Amniotic stem cell (primary cell): ENCODE measurements around the gene PLAAT4.
A peak's percentile ranks its signal among the peaks of the same experiment; 100 is the strongest.
"Not testable (repeated sequence)": the region's sequence is repeated elsewhere in the genome, so short reads cannot be mapped to it uniquely, and the experiment has no call there.

Experiments
- DNase-seq: peaks from one replicate; lab custom pipeline; 2025; lab: John Stamatoyannopoulos, UW

The PLAAT4 gene

DNA sequence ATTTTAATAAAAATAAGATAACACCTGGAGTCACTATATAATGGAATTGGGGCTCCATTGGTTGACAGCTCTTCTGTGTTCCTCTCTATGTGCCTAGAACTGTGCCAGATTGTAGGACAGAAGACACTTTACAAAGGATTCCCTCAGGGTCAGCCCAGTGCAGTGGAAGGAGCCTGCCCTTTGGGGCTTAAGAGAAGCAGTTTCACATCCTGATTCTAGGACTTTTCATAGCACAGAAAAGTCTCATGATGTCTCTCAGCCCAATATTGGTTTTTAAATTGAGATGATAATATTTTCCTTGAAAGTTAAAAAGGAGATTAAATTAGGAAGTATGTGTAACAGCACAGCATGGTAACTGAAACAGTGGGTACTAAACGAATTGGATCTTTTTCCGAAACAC lies 7.1 kb downstream of the PLAAT4 start:
- no peak for DNase-seq

DNA sequence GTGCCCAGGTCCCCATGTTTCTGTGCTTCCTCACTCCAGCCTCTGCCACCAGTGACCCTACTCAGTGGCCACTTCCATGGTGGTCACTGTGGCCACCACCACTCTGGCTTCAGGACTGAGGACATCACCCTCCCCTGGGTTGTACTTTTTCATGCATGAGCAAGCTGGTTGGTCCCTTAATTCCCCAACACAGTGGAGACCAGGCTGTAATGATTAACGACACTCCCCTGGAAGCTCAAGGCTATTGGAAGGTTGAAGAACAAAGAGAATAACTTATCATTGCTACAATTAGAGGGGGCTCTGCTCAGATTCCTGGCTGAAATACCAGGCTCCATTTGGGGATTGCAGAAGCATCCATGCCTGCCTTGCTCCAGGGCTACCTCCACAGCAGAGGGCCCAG lies 10.5 kb downstream of the PLAAT4 start:
- DNase-seq, result no peak

DNA sequence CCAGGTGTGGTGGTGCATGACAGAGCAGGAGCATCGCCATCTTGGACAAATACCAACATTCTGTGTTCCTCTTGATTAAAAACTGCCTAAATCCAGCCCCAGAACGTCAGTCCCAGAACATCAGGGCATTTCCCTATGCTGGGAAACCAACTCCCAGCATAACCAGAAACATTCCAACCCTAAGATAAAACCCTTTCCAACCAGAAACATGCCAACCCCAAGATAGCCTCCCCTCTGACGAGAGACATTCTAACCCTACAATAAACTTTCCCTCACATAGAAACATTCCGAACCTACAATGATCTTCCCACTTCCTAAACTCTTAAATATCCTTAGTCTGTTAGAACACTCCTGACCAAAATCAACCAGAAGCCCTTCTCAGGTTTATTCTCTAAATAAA lies 11.6 kb downstream of the PLAAT4 start:
- DNase-seq, result no peak

DNA sequence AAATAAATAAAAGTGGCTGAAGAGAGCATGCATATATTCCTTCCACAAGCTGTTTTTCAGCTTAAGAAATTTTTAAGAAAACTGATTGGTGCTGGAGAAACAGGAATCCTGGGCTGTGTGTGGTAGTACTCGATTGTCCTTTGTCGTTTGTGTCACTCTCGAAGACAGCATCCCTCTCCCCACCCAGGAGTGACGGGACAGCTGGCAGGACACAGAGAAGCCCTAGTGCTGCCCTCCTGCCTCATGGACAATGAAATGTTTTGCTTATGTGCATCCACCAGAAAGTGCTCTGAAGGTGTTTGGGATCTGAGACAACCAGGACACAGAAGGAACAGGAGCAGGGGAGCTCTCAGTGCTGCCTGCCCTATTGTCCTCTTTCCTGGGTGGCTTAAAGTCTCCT lies 12.8 kb downstream of the PLAAT4 start:
- DNase-seq, result no peak

DNA sequence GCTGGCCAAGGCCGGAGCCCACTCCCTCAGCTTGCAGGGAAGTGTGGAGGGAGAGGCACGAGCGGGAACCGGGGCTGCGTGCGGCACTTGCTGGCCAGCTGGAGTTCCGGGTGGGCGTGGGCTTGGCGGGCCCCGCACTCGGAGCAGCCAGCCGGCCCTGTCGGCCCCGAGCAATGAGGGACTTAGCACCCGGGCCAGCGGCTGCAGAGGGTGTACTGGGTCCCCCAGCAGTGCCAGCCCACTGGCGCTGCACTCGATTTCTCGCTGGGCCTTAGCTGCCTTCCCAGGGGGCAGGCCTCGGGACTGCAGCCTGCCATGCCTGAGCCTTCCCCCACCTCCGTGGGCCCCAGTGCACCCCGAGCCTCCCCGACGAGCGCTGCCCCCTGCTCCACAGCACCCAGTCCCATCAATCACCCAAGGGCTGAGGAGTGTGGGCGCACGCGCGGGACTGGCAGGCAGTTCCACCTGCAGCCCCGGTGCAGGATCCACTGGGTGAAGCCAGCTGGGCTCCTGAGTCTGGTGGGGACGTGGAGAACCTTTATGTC lies 13.6 kb downstream of the PLAAT4 start:
- not testable (repeated sequence) for DNase-seq

DNA sequence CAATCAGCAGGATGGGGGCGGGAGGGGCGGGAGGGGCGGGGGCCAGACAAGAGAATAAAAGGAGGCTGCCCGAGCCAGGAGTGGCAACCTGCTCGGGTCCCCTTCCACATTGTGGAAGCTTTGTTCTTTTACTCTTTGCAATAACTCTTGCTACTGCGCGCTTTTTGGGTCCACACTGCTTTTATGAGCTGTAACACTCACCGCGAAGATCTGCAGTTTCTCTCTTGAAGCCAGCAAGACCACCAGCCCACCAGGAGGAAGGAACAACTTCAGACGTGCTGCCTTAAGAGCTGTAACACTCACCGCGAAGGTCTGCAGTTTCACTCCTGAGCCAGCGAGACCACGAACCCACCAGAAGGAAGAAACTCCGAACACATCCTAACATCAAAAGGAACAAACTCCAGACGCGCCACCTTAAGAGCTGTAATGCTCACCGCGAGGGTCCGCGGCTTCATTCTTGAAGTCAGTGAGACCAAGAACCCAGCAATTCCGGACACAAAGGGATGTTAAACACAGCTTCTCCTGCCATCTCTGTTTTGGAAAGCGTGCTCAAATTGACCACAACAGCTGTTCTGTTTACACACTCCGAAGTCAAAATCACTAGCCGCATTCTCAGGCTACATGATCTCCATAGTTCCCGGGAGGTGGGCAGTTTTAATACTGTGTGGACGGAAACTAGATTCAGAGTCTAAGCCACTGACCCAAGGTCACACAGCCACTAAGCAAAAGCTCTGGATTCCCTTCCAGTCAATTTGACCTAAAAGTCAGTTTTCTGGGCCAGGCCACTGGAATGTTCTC lies 14.7 kb downstream of the PLAAT4 start:
- DNase-seq, result no peak

DNA sequence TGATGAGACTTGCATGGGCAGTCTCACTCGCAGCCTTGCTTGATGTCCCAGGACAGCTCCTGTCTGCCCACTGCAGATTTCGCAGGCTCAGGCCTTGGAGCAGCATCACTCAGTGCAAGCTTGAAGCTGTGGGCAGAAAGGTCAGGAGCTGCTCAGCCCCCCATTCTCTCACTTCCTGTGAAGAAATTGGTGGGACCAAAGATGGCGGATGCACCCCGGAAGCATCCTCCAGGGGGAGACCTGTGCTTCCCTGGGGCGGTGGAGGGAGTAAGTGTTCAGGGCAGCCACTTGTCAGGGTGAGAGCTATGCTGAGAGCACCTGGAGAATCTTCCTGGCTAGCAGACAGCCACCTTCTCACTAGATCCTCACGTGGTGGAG lies 15.3 kb downstream of the PLAAT4 start:
- no peak for DNase-seq

DNA sequence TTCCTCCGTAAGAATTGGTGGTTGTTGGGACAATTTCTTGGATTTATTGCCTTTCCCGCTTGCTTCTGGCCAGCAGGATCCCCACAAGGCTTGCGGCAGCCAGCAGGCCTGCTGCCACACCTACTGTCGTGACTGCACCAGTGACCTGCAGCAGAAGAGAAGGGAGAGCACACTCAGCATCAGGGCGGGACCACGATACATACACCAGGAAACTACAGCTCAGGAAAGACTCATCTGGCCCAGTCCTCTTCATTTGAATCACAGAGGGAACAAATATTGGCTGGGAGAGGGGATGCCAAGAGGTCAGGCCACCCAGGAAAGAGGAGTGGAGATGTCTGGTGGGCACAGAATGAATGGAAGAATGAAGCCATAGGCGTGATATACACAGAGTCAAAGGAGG lies 16.3 kb downstream of the PLAAT4 start:
- no peak for DNase-seq

DNA sequence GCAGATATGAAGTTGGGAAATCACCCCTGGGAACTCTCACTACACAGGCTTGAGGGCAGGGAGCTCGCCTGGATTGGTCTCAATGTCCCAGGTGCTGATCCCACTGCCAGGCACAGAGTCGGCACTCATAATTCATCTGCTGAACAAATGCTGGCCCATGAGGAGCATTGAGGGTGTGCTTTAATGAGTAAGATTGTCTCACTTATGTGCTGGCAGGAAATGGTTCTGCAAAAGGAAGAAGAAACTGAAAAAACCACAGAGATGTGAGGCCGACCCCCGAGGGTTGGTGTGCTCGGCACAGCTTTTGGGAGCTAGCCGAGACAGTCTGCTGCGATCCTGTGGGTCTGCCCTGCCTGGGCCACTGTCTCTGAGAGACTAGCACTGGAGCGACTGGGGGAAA lies 17.2 kb downstream of the PLAAT4 start:
- no peak for DNase-seq

DNA sequence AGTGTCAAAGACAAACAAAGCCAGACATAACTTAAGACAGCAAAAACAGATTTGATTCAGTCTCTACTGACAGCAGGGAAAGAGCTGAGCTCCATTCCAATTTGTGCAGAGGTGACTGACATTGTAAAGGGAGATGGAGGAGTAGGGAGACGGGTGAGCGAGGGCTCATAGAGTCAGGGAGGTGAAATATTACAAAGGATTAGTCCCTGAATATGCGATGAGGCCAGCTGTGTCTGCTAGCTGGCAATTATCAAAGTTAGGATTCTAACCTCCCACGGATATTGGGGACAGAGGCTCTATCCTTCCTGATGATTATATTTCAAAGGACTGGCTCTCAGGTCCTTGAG lies 18.2 kb downstream of the PLAAT4 start:
- DNase-seq, result no peak

DNA sequence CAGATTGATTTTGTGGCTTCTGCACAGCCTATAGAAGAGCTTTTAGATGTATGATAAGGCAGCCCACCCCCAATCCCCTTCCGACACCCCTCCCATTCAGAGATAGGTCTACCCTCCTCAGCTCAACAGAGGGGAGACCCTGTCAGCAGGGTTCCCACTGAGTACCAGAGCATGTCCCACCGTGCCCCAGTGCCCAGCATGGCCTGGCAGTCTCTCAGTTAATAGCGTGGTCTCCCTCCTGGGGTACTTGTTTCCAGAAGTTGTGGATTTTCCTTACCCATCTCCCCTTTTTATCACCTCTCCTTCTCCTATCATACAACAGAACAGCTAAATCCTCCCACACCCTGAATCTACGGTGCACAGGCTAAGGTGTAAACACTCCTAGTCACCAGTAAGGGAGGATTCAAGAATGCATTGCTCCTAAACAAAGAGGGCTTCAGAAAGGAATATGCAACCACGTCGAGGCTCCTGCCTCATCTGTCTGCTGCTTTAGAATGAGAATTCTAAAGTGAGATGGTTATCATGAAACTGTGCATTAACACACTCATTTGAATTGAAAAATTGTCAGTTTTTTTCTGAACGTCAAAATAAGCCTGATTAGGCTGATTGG lies 19.9 kb downstream of the PLAAT4 start:
- DNase-seq, result no peak

DNA sequence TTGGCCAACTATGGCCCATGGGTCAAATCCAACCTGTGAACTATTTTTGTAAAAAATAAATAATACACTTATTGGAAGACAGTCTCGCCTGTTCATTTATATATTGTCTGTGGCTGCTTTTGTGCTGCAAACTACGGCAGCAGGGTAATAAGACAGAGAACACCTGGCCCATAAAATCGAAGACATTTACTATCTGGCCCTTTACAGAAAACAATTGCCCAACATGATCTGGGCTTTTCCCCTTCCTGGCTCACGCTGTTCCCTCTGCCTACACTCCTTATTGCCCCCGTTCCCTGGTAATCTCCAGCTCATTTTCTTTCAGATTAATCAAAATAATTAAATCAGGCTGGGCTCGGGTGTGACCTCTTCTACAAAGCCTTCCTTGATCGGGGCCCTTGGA lies 21.0 kb downstream of the PLAAT4 start:
- DNase-seq, result no peak

DNA sequence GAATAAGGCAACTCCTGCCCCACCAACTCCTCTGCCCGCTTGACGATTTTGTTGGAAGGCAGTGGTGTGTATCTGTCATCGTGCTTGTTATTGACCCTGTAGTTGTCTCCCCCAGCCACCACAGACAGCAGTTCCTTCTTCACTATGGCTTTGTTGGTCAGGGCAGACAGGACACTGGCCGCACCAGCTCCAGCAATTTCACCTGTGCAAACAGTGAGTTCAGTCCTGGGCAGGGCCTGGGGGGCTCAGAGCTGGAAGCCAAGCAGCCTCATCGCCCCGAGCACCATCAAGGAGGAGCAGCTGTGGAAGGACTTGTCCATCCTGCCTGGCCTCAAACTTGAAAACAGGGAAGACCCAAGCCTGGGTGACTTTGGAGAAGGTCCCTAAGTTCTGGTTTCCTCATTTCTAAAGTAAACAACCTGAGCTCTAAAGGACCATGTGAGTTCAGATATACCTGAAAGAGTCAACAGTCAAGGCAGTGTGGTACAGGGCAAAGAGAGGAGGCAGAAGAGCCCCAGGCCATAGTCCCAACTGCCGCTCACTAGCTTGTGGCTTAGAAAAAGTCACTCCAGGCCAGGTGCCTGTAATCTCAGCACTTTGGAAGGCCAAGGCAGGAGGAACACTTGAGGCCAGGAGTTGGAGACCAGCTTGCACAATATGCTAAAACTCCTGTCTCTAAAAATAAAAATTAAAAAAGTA lies 22.0 kb downstream of the PLAAT4 start:
- no peak for DNase-seq

DNA sequence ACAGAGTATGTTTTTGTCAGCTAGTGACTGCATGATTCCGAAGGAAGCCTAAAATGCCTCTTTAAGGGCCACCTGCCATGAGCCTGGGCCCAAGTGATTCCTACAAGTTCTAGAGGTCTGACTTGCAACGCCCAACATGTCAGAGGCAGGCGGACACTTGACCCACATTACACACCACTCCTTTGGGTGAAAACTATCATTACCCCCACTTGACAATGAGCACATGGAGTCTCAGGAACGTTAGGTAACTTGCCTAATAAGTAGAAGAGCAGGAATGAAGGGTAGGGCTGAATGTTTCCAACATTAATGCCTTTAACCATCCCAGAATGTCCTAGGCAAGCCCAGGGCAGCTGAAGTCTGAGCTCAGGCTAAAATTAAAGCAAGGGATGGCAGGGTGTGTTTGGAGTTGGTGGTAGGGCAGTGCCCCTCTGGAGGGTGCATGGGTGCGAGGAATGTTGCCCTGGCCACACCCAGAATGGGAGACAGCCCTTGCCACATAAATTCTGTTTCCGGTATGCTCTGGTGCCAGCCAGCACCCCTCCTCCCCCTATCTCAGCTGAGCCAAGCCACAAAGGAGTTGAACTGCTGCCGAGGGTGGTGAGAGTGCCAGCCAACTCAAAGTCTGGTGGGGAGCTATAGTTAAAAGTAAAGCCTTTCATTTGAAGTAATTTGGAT lies 24.0 kb downstream of the PLAAT4 start:
- no peak for DNase-seq

DNA sequence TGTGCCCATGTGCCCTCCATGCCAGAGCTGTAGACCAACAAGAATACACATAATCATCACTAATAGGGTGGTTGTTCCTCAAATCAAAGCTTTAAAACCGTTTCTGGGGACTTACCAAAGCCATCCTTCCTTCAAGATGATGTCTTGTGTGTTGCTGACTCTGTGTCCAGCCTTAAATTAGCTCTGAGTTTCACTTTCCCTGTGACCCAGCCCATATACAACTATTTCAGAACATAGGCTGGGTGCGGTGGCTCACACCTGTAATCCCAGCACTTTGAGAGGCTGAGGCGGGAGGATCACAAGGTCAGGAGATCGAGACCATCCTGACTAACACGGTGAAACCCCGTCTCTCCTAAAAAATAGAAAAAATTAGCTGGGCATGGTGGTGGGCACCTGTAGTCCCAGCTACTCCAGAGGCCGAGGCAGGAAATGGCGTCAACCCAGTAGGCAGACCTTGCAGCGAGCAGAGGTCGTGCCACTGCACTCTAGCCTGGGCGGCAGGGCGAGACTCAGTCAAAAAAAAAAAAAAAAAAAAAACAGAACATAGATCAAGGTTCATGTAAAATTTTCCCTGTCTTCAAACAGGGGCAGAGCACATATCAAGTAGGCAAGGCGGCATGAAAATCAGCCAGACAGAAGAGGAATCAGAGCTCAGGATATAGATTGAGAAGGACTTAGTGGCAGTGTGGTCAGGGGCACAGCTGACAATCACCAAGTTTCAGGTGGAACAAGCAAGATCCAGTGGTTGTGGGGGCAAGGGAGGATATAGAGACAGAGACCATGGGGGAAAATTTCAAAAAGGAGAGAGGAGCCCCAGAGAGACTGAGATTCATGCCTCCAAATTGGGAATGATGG lies 26.8 kb downstream of the PLAAT4 start, which contains the start of gene PLAAT2:
TSS of gene PLAAT2 (minus strand) at position 179 of the 855 bp plus-strand sequence. CDS start at position 124, 55 bp downstream.
- no peak for DNase-seq

DNA sequence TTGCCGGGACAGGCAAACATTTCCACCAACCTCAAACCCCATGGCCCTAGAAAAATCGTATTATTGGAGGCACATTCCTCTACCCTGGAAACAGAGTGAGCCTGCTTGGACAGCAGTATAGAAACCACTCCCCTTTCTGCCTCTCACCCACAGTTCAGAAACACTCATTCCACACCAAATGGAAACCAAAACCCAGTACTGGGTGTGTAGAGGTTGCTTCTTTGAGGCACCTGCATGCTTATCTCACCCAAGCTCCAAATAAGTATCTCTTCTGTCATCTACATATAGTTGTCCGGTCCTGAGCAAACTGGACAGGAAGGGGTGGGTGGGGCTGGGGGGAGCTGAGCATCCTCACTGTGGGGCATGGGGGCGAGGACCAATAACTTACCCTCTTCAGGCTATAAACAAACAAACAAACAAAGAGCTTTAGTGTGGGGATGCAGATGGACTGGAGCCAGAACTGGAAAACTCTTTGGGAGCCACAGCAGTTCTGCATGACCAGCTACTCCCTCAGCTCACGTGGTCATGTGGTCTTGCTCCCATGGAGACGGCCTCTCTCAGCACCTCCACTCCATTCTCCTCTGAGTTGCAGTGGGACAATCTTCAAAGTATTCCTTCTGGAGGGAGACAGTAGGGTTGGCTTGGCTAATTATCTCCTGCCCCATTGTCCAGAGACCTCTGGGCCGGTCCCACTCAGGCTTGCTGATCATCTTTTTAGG lies 27.6 kb downstream of the PLAAT4 start:
- DNase-seq, result no peak

DNA sequence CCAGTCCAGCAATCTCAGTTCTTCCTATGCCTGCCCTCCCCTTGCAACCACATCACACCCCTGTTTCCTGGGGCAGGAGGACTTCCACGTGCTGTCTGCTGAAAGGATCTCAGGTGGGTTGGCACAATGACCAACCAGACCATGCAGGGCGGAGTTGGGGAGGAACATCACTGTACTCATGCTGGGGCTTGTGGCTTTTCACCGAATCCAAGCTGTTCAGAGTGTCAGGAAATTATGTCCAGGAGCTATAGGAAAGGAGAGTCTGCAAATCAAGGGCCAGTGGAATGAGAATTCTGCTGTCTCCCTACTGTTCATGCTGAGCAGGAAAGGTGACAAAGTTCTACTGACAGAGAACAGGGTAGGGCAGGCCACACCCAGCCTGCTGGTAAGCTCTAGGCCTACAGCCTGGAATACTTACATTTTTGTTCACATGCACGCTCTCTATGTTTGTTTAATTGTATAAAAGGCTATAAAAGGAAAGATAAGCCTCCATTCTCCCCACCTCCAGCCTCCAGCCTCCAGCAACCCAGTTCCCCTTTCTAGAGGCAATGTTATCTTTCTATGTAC lies 28.3 kb downstream of the PLAAT4 start:
- DNase-seq, result no peak

DNA sequence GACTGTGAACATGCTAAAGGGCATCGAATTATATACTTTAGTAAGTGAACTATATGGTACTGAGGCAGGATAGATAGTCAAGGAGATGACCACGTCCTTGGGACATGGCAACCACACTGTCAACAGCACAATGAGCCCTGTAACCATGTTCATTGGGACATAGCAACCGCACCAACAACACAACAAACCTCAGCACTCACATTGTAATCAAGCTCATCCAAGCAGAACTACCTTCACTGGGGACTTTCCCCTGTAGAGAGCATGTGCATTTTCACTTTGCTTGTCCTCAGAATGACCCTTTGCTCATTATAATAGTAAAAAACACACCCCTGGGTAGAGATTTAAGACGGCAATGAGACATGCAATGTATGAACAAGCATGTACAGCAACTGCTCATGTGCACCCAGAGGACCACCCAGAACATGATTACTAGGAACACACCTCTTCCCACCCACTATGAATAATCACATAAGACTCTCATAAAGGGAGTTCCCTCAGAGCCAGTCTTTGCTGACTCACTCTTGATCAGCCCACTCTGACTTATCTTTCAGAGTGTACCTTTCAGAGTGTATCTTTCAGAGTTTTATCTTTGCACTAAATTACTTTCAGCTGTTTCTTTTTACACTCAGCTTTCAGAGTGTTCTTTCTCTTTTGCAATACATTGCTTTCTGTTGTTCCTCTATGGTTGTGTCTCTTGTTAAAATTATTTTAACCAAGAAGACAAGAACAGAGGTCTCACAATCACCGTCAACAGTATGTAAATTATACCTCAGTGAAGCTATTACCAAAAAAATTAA lies 30.6 kb downstream of the PLAAT4 start:
- peak; percentile 70 for DNase-seq

DNA sequence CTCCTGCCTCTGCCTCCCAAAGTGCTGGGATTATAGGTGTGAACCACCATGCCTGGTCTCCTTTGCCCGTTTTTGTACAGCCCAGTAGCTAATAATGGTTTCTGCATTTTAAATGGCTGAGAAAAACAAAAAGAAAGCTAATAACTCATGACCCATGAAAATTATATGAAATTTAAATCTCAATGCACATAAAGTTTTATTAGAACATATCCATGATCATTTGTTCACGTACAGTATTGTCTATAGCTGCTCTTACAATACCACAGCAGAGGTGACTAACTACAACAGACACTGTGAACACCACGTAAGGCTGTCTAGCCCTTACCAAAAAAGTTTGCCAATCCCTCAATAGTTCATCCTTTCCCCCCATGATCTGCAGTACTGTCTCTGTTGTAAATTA lies 33.0 kb downstream of the PLAAT4 start:
- DNase-seq, result no peak
